Measurements from ENCODE around the gene TMEM107. TPM values are rescaled to one million over a fixed set of nuclear protein-coding genes. Genes with fewer than 3 reads are reported as not detected.

TMEM107 gene
- total RNA-seq, 4 donors from 2014 or later = 0.77 to 42.6 (median 25.1) TPM

GRCh38 chr17:8160741-8161221 is 15.4 kb downstream of the TMEM107 start:
- Histone ChIP-seq H3K4me3 (no peak overlapping the region), H3K36me3 (no peaks in the 10 kb centered on the region), H3K27ac (peak overlapping the region; percentile 97 to 100), H3K4me1 (peaks cover 14 to 26% of the 10 kb centered on the region in 2 donors), H3K27me3 (no peaks in the 10 kb centered on the region), H3K9me3 (no peaks in the 10 kb centered on the region)
- TF ChIP-seq POLR2A (IDR thresholded peaks at IDR 0.05) = no peak
- TF ChIP-seq, protein P1, sequence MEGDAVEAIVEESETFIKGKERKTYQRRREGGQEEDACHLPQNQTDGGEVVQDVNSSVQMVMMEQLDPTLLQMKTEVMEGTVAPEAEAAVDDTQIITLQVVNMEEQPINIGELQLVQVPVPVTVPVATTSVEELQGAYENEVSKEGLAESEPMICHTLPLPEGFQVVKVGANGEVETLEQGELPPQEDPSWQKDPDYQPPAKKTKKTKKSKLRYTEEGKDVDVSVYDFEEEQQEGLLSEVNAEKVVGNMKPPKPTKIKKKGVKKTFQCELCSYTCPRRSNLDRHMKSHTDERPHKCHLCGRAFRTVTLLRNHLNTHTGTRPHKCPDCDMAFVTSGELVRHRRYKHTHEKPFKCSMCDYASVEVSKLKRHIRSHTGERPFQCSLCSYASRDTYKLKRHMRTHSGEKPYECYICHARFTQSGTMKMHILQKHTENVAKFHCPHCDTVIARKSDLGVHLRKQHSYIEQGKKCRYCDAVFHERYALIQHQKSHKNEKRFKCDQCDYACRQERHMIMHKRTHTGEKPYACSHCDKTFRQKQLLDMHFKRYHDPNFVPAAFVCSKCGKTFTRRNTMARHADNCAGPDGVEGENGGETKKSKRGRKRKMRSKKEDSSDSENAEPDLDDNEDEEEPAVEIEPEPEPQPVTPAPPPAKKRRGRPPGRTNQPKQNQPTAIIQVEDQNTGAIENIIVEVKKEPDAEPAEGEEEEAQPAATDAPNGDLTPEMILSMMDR (IDR thresholded peaks at IDR 0.05) = no peak
- no peak for DNase-seq
- intact Hi-C loops (cut with DNase I; ENCODE audit: low total_unique reads) = no loop called here

DNA sequence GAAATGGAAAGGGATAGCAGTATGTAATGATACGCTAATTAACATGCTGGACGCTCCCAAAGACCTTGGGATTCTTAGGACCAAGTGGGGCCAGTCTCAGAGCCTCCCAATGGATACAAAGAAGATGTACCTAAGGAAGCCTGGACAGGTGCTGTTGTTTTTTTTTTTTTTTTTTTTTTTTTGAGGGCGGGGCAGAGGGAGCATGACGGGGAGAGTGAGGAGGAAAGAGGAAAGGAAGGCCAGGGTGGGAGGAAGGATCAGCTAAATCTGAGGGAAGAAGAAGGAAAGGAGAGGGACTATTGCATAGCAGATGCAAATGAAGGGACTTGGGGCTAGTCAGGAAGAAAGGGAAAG is 16.0 kb downstream of the TMEM107 start:
- no peak for TF ChIP-seq POLR2A (IDR thresholded peaks at IDR 0.05)
- TF ChIP-seq, protein P1 (IDR thresholded peaks at IDR 0.05) = no peak
- Histone ChIP-seq H3K27ac (peak overlapping the region; percentile 99 to 100), H3K9me3 (no peaks in the 10 kb centered on the region), H3K27me3 (no peaks in the 10 kb centered on the region), H3K4me3 (no peak overlapping the region), H3K4me1 (peaks cover 14 to 26% of the 10 kb centered on the region in 2 donors), H3K36me3 (no peaks in the 10 kb centered on the region)
- intact Hi-C loops (cut with DNase I; ENCODE audit: low total_unique reads) = no loop called here
- no peak for DNase-seq

- peaks cover 13 to 23% of the 10 kb centered on the region in 2 donors for H3K4me1 ChIP-seq
- no peaks in the 10 kb centered on the region for H3K9me3 ChIP-seq
- no peaks in the 10 kb centered on the region for H3K36me3 ChIP-seq
- no peak overlapping the region for H3K4me3 ChIP-seq
- TF ChIP-seq POLR2A (IDR thresholded peaks at IDR 0.05) = no peak
- TF ChIP-seq, protein P1 (IDR thresholded peaks at IDR 0.05) = no peak
- intact Hi-C loops (cut with DNase I; ENCODE audit: low total_unique reads) = no loop called here
- no peaks in the 10 kb centered on the region for H3K27me3 ChIP-seq
- peak in 1 of 2 donors; percentile 27 for DNase-seq
- peak overlapping the region; percentile 99 to 100 for H3K27ac ChIP-seq
Observed at GRCh38 chr17:8159459-8160223, 16.5 kb downstream of the TMEM107 start.

DNA sequence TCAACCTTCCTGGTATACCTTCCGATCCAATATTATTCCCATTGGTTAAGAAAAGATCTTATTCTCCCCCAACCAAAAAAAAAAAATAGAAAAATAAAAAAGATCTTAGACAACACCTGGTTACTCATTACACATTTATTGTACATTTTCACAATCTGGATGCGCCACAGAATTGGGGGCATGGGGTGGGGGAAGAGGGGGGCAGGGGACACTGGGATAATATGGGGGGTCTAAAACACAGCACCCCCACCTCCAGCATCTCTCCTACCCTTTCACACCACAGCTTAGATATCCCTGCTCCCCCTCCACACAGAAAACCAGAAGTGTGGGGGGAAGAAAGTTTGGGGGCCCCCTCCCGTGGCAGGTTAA is 17.2 kb downstream of the TMEM107 start:
- intact Hi-C loops (cut with DNase I; ENCODE audit: low total_unique reads) = no loop called here
- peaks cover 7 to 16% of the 10 kb centered on the region in 2 donors for H3K4me1 ChIP-seq
- TF ChIP-seq, protein P1 (IDR thresholded peaks at IDR 0.05) = no peak
- TF ChIP-seq POLR2A (IDR thresholded peaks at IDR 0.05) = no peak
- H3K9me3 ChIP-seq = no peaks in the 10 kb centered on the region
- H3K27me3 ChIP-seq = no peaks in the 10 kb centered on the region
- H3K4me3 ChIP-seq = no peak overlapping the region
- peak in 1 of 2 donors; percentile 19 for DNase-seq
- peak overlapping the region; percentile 99 to 100 for H3K27ac ChIP-seq
- no peaks in the 10 kb centered on the region for H3K36me3 ChIP-seq

DNA sequence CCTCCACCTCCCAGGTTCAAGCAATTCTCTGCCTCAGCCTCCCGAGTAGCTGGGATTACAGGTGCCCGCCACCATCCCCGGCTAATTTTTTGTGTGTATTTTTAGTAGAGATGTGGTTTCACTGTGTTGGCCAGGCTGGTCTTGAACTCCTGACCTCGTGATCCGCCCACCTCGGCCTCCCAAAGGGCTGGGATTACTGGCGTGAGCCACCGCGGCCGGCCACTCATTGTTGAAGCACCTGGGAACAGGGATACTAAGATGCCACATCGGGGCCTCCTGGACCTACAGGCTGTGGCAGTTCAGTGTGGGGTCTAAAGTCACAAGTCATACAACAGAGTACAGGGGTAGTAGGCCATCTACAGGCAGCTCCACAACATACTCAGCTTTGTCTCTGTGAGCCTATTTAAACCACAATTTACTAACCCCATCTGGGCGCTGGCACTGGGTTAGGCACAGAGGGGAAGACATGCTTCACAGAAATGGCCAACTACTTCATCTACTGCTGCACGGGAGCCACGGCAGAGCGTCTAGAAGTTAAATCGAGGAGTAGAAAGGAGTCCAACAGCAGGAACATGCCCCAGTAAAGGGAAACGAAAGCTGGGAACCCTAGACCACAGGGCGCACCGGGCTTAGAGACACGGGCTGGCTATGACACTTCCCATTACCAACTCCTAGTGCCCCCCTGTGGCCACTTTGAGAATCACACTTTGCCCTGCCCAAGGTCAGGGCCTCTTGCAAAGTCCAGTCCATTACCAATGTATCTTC is 17.7 kb downstream of the TMEM107 start:
- Histone ChIP-seq H3K4me1 (peaks cover under 1 to 11% of the 10 kb centered on the region in 2 donors), H3K4me3 (no peak overlapping the region), H3K27ac (peak overlapping the region; percentile 99 to 100), H3K9me3 (no peaks in the 10 kb centered on the region), H3K27me3 (no peaks in the 10 kb centered on the region), H3K36me3 (no peaks in the 10 kb centered on the region)
- intact Hi-C loops (cut with DNase I; ENCODE audit: low total_unique reads) = no loop called here
- peak; percentile 91 to 95 for DNase-seq
- TF ChIP-seq, protein P1 (IDR thresholded peaks at IDR 0.05) = peak; percentile 88 to 92 (median 91)
- TF ChIP-seq POLR2A (IDR thresholded peaks at IDR 0.05) = peak in 1 of 2 donors; percentile 43
